Thymus (tissue), 11 donors: Measurements from ENCODE around the gene RPL23. TPM values are rescaled to one million over a fixed set of nuclear protein-coding genes. Genes with fewer than 3 reads are reported as not detected.

Source experiments
- DNase-seq, 9 donors: peaks; one replicate each; pipeline ENCODE4 v3.0.0-alpha.2; 2013; ENCODE audit warnings: low spot score in 9 of 9, low read depth in 6 of 9, missing footprints in 1 of 9
- H3K27ac ChIP-seq, 2 donors: one replicate each; pipeline ENCODE4 v1.5.1; 2013; ENCODE audit warnings: control low read depth in 1 of 2, low read depth in 1 of 2, low read length in 1 of 2, mild to moderate bottlenecking in 1 of 2, moderate library complexity in 1 of 2
- H3K27me3 ChIP-seq, 2 donors: one replicate each; pipeline ENCODE4 v1.5.1; 2013; ENCODE audit warnings: low read length in 1 of 2; ENCODE audit not compliant: control insufficient read depth in 2 of 2, insufficient read depth in 1 of 2
- H3K36me3 ChIP-seq, 2 donors: one replicate each; pipeline ENCODE4 v1.5.1; 2013; ENCODE audit warnings: low read length in 1 of 2, mild to moderate bottlenecking in 1 of 2, moderate library complexity in 1 of 2; ENCODE audit not compliant: control insufficient read depth in 2 of 2, insufficient read depth in 2 of 2
- H3K4me1 ChIP-seq, 2 donors: one replicate each; pipeline ENCODE4 v1.5.1; 2013; ENCODE audit warnings: low read length in 2 of 2; ENCODE audit not compliant: control insufficient read depth in 2 of 2, insufficient read depth in 2 of 2
- H3K4me3 ChIP-seq, 2 donors: one replicate each; pipeline ENCODE4 v1.5.1; 2013; ENCODE audit warnings: low read length in 2 of 2, control low read depth in 1 of 2, mild to moderate bottlenecking in 1 of 2
- H3K9me3 ChIP-seq, 2 donors: one replicate each; pipeline ENCODE4 v1.5.1; 2013; ENCODE audit warnings: low read length in 1 of 2, mild to moderate bottlenecking in 1 of 2; ENCODE audit not compliant: control insufficient read depth in 2 of 2, insufficient read depth in 1 of 2
- WGBS: extraction: QIAGEN DNeasy Blood & Tissue Kit; methylation state at CpG from one replicate; pipeline ENCODE4 v1.1.7; 2013; 5-methylcytosine and 5-hydroxymethylcytosine counted together
- polyA plus RNA-seq: library from polyadenylated mRNA; stranded (reverse); fragments of 200-250 nt; gene quantifications from one replicate; pipeline ENCODE4 v1.2.3, GENCODE V29; 2013
- total RNA-seq: library from RNA; stranded (reverse); fragments of 120-200 nt; gene quantifications from one replicate; pipeline ENCODE4 v1.2.4, GENCODE V29; 2013
- donor health status: healthy.

Gene RPL23
- total and polyA plus RNA-seq, 2 donors, result 3,220 to 4,550 TPM

GRCh38 chr17:38798614-38799500 lies 54.7 kb downstream of the RPL23 start:
- Histone ChIP-seq H3K9me3 (no peaks in the 10 kb centered on the region), H3K27ac (peak overlapping the region; percentile 71 to 91), H3K27me3 (no peaks in the 10 kb centered on the region), H3K4me3 (peak overlapping the region; percentile 63 to 86), H3K36me3 (peaks cover 18 to 28% of the 10 kb centered on the region in 2 donors), H3K4me1 (peaks cover 12 to 26% of the 10 kb centered on the region in 2 donors)
- WGBS, result under 1% methylated on average over 53 of the region's 53 CpGs
- DNase-seq, result peak in 8 of 9 donors; percentile 24 to 73 (median 38)

Other genes with a start within 250 kb of the RPL23 start
- 0.52 TPM for gene SRCIN1, start 247.8 kb downstream of the RPL23 start, total RNA-seq
- gene SRCIN1, start 247.8 kb downstream of the RPL23 start, polyA plus RNA-seq, result 1.1 TPM
- gene EPOP, start 178.8 kb downstream of the RPL23 start, total RNA-seq, result 2.6 TPM
- gene EPOP, start 178.8 kb downstream of the RPL23 start, polyA plus RNA-seq, result 4.3 TPM
- gene MLLT6, start 148.4 kb downstream of the RPL23 start, total RNA-seq, result 37.3 TPM
- gene MLLT6, start 148.4 kb downstream of the RPL23 start, polyA plus RNA-seq, result 124 TPM
- gene CISD3, start 123.4 kb downstream of the RPL23 start, total RNA-seq, result 10.3 TPM
- gene CISD3, start 123.4 kb downstream of the RPL23 start, polyA plus RNA-seq, result 22.5 TPM
- 1.4 TPM for gene PCGF2, start 105.4 kb downstream of the RPL23 start, total RNA-seq
- gene PCGF2, start 105.4 kb downstream of the RPL23 start, polyA plus RNA-seq, result 12.6 TPM
- gene PSMB3, start 101.0 kb downstream of the RPL23 start, total RNA-seq, result 432 TPM
- 206 TPM for gene PSMB3, start 101.0 kb downstream of the RPL23 start, polyA plus RNA-seq
- 15.9 TPM for gene PIP4K2B, start 54.2 kb downstream of the RPL23 start, total RNA-seq
- gene PIP4K2B, start 54.2 kb downstream of the RPL23 start, polyA plus RNA-seq, result 17.8 TPM
- gene CWC25, start 28.4 kb downstream of the RPL23 start, total RNA-seq, result 18.7 TPM
- gene CWC25, start 28.4 kb downstream of the RPL23 start, polyA plus RNA-seq, result 36.2 TPM
- 37.0 TPM for gene LASP1, start 16.3 kb upstream of the RPL23 start, total RNA-seq
- 72.5 TPM for gene LASP1, start 16.3 kb upstream of the RPL23 start, polyA plus RNA-seq
- gene FBXO47, start 113.7 kb upstream of the RPL23 start, total RNA-seq, result not detected
- not detected for gene FBXO47, start 113.7 kb upstream of the RPL23 start, polyA plus RNA-seq